Measurements from ENCODE around the gene PDIA5.

The PDIA5 gene

DNA sequence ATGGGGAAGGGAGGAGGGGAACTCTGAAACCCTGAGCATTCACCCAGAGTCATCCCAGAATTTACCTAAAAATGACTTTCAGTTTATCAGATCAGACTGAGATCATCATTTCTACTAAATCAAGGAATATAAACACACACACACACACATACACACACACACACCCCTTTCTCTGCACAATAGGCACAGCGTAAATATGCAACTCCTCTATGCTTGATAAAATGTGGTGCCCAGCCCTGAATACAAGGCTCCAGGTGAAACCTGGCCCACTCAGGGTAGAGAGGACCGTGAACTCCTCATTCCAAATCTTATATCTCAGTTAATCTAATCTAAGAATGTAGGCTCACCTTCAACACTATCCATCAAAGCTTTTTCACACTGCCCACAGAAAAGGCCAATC is 103.1 kb downstream of the PDIA5 start:
- Histone ChIP-seq H3K36me3 (ENCODE audit: control insufficient read depth, insufficient read depth, low read length) (no peaks in the 10 kb centered on the region; the same call in none of the 2 replicates), H3K27me3 (replicated peaks; ENCODE audit: control insufficient read depth, insufficient read depth, low read length) (no peaks in the 10 kb centered on the region), H3K4me3 (replicated peaks; ENCODE audit: low read depth, low read length) (no peak overlapping the region)
- no peak for TF ChIP-seq CTCF (IDR thresholded peaks at IDR 0.05; ENCODE audit: insufficient read depth, low read length, poor library complexity, severe bottlenecking)
- no peak for DNase-seq (ENCODE audit: extremely low read depth, insufficient read length)

GRCh38 chr3:123180791-123181190 is 114.0 kb downstream of the PDIA5 start:
- TF ChIP-seq CTCF (IDR thresholded peaks at IDR 0.05; ENCODE audit: insufficient read depth, low read length, poor library complexity, severe bottlenecking): no peak
- H3K4me3 ChIP-seq (replicated peaks; ENCODE audit: low read depth, low read length): no peak overlapping the region
- no peaks in the 10 kb centered on the region; the same call in 1 of the 2 replicates for H3K36me3 ChIP-seq (ENCODE audit: control insufficient read depth, insufficient read depth, low read length)

DNA sequence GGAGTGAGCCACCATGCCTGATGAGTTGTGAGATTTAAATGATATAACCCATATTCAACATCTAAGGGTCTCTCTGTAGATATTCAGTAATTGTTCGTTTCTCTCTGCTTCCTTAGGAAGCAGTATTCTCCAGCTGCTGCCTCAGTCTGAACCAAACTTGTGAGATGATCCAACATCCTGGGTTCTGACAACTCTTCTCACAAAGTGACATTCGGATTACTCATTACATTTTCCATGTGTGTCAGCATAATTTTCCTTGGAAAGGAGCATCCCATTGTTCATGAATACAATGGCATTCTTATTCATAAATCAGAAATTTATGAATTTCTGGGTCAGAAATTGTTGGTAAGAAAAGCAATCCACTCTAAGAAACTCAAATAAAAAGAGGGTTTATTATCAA is 119.9 kb downstream of the PDIA5 start:
- DNase-seq (ENCODE audit: extremely low read depth, insufficient read length): no peak
- no peak for TF ChIP-seq CTCF (IDR thresholded peaks at IDR 0.05; ENCODE audit: insufficient read depth, low read length, poor library complexity, severe bottlenecking)
- Histone ChIP-seq H3K4me3 (replicated peaks; ENCODE audit: low read depth, low read length) (no peak overlapping the region), H3K27me3 (replicated peaks; ENCODE audit: control insufficient read depth, insufficient read depth, low read length) (no peaks in the 10 kb centered on the region), H3K36me3 (ENCODE audit: control insufficient read depth, insufficient read depth, low read length) (no peaks in the 10 kb centered on the region)

More at GRCh38 chr3:123180791-123181190, 114.0 kb downstream of the PDIA5 start:
- no peak for DNase-seq (ENCODE audit: extremely low read depth, insufficient read length)
- H3K27me3 ChIP-seq (replicated peaks; ENCODE audit: control insufficient read depth, insufficient read depth, low read length): no peaks in the 10 kb centered on the region

DNA sequence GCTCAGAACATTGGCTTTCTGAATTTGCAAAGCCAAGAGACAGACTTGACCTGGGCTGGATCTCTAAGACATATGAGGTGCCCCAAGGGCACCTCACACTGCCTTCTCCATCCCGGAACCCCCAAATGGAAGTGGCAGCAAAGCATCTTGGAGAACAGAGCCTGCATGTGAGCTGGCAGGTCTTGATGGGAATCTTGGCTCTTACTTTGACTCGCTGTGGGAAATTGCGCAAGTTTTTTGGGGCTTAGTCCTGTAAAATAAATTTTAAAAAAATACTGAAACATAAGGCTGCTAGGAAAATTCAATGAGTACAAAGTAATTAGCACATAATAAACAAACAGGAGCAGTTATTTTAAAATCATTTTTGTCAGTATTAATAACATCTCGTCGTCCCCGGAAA is 121.2 kb downstream of the PDIA5 start:
- no peak for DNase-seq (ENCODE audit: extremely low read depth, insufficient read length)
- H3K27me3 ChIP-seq (replicated peaks; ENCODE audit: control insufficient read depth, insufficient read depth, low read length): no peaks in the 10 kb centered on the region
- no peak overlapping the region for H3K4me3 ChIP-seq (replicated peaks; ENCODE audit: low read depth, low read length)
- no peaks in the 10 kb centered on the region for H3K36me3 ChIP-seq (ENCODE audit: control insufficient read depth, insufficient read depth, low read length)
- no peak for TF ChIP-seq CTCF (IDR thresholded peaks at IDR 0.05; ENCODE audit: insufficient read depth, low read length, poor library complexity, severe bottlenecking)

DNA sequence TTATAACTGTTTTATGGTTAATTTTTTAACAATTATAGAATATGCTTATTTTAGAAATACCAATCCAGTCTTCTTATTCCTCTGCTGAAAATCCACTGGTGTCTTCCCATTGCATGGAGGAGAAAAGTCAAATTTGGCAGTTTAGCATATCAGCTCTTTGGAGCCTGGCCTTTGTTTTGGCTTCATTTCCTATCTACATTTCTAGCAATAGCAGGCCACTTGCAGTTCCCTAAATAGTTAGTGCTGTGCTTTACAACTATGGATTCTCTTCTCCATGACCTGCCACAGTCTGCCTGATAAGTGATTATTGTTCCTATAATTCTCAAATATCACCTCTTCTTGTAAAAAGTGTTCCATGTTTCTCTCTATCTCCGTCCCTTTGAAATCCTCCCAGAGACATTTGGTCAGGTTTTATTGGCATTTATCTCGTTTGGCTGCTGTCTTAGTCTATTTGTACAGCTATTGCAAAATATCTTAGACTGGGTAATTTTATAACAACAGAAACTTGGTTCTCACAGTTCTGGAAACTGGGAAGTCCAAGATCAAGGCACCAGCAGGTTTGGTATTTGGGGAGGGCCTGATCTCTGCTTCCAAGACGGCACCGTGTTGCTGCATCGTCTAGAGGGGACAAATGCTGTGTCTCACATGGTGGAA is 126.8 kb downstream of the PDIA5 start:
- no peak for TF ChIP-seq CTCF (IDR thresholded peaks at IDR 0.05; ENCODE audit: insufficient read depth, low read length, poor library complexity, severe bottlenecking)
- Histone ChIP-seq H3K36me3 (ENCODE audit: control insufficient read depth, insufficient read depth, low read length) (no peaks in the 10 kb centered on the region), H3K4me3 (replicated peaks; ENCODE audit: low read depth, low read length) (no peak overlapping the region), H3K27me3 (replicated peaks; ENCODE audit: control insufficient read depth, insufficient read depth, low read length) (no peaks in the 10 kb centered on the region)
- DNase-seq (ENCODE audit: extremely low read depth, insufficient read length): no peak

GRCh38 chr3:123194552-123194951 is 127.7 kb downstream of the PDIA5 start:
- DNase-seq (ENCODE audit: extremely low read depth, insufficient read length): no peak
- H3K36me3 ChIP-seq (ENCODE audit: control insufficient read depth, insufficient read depth, low read length): no peaks in the 10 kb centered on the region
- no peak for TF ChIP-seq CTCF (IDR thresholded peaks at IDR 0.05; ENCODE audit: insufficient read depth, low read length, poor library complexity, severe bottlenecking)
- no peaks in the 10 kb centered on the region for H3K27me3 ChIP-seq (replicated peaks; ENCODE audit: control insufficient read depth, insufficient read depth, low read length)
- H3K4me3 ChIP-seq (replicated peaks; ENCODE audit: low read depth, low read length): no peak overlapping the region

Measured in GM06990 (cell line).